T-cell (primary cell): Measurements from ENCODE around the gene FHIT. TPM values are rescaled to one million over a fixed set of nuclear protein-coding genes. Genes with fewer than 3 reads are reported as not detected.

Experiments
- ATAC-seq, 4 experiments: fragments of 200-7000 bp in 3 of 4; fragments of 150-1000 bp in 1 of 4; cut with Tn5 transposase; replicated peaks in 1 of 4; 1 replicate in 3 of 4; 2 replicates in 1 of 4; pipeline ENCODE4 v1.10.0; 2021; ENCODE audit warnings: moderate library complexity in 3 of 4, mild to moderate bottlenecking in 2 of 4, moderate number of reproducible peaks in 1 of 4
- CTCF ChIA-PET, 2 donors: fragments of 300-600 bp; sonication (Branson Sonifier 250); formaldehyde crosslinking; loops; one replicate each; lab custom pipeline; 2022; ENCODE audit warnings: antibody characterized with exemption in 2 of 2; lab: Charles Lee
- POLR2A ChIA-PET, 2 donors: fragments of 300-600 bp; sonication (Branson Sonifier 250); formaldehyde crosslinking; loops; one replicate each; lab custom pipeline; 2022; ENCODE audit warnings: antibody characterized with exemption in 2 of 2; lab: Charles Lee
- DNase-seq, 35 experiments: peaks; one replicate each; pipeline versions ENCODE4 v3.0.0 to v3.0.0-alpha.2; 2013 to 2023
- H3K27ac ChIP-seq: one replicate; pipeline ENCODE4 v1.5.1; 2013; ENCODE audit warnings: low read length
- H3K27me3 ChIP-seq, 2 experiments: replicated peaks in 1 of 2; 1 replicate in 1 of 2; 2 replicates in 1 of 2; pipeline versions ENCODE4 v1.6.1 to v1.7.0; 2013; ENCODE audit warnings: low read length in 1 of 2, mixed read lengths in 1 of 2; ENCODE audit not compliant: control insufficient read depth in 2 of 2, insufficient read depth in 2 of 2; ENCODE audit errors: extremely low read depth in 1 of 2
- H3K36me3 ChIP-seq, 2 donors: 1 replicate in 1 of 2; 2 replicates in 1 of 2; pipeline versions ENCODE4 v1.6.1 to v1.7.0; 2013; ENCODE audit warnings: low read length in 1 of 2; ENCODE audit not compliant: control insufficient read depth in 2 of 2, insufficient read depth in 1 of 2; ENCODE audit errors: extremely low read depth in 1 of 2
- H3K4me1 ChIP-seq, 2 experiments: 1 replicate in 1 of 2; 2 replicates in 1 of 2; pipeline versions ENCODE4 v1.6.1 to v1.7.0; 2013; ENCODE audit warnings: low read length in 2 of 2, mixed read lengths in 1 of 2; ENCODE audit not compliant: insufficient read depth in 2 of 2, control insufficient read depth in 1 of 2; ENCODE audit errors: extremely low read depth in 1 of 2
- H3K4me3 ChIP-seq, 2 donors: 1 replicate in 1 of 2; 2 replicates in 1 of 2; pipeline versions ENCODE4 v1.5.1 to v1.7.0; 2013; ENCODE audit warnings: mild to moderate bottlenecking in 2 of 2, low read length in 1 of 2, moderate library complexity in 1 of 2; ENCODE audit not compliant: control insufficient read depth in 1 of 2; ENCODE audit errors: extremely low read depth in 1 of 2
- H3K9me3 ChIP-seq: 2 replicates; pipeline ENCODE4 v1.7.0; 2013
- H3K27ac Mint-ChIP-seq, 2 donors: one replicate each; pipeline ENCODE4 v1.8.0; 2020 to 2021; ENCODE audit warnings: mild to moderate bottlenecking in 2 of 2, mixed read lengths in 2 of 2
- H3K27me3 Mint-ChIP-seq, 2 donors: one replicate each; pipeline ENCODE4 v1.8.0; 2021 to 2022; ENCODE audit warnings: mixed read lengths in 2 of 2
- H3K36me3 Mint-ChIP-seq: one replicate; pipeline ENCODE4 v1.8.0; 2021; ENCODE audit warnings: mixed read lengths
- H3K4me1 Mint-ChIP-seq, 3 donors: one replicate each; pipeline ENCODE4 v1.8.0; 2020 to 2022; ENCODE audit warnings: mixed read lengths in 3 of 3, mild to moderate bottlenecking in 1 of 3
- H3K4me3 Mint-ChIP-seq, 3 donors: one replicate each; pipeline ENCODE4 v1.8.0; 2020 to 2022; ENCODE audit warnings: mild to moderate bottlenecking in 3 of 3, mixed read lengths in 3 of 3, moderate library complexity in 3 of 3
- H3K9me3 Mint-ChIP-seq, 3 donors: one replicate each; pipeline ENCODE4 v1.8.0; 2020 to 2022; ENCODE audit warnings: mixed read lengths in 3 of 3
- WGBS: methylation state at CpG from one replicate; pipeline ENCODE4 v1.1.5; 2013; ENCODE audit warnings: missing lambda C conversion rate; ENCODE audit not compliant: insufficient coverage; 5-methylcytosine and 5-hydroxymethylcytosine counted together
- total RNA-seq, 35 experiments: library from RNA in 6 of 35; stranded (reverse) in 6 of 35; fragments of 120-200 nt in 1 of 35; gene quantifications; one replicate each; pipeline versions ENCODE4 v1.2.1 to v1.2.4 and lab custom pipeline; 2013 to 2026

The FHIT gene
- total RNA-seq, 5 donors from 2014 or later (not counting 1 experiment from before 2014, with no cell fraction given) = 33.1 to 197 (median 78.3) TPM

- H3K27me3 Mint-ChIP-seq = no peaks in the 10 kb centered on the region
- WGBS = no CpG with 5 or more reads among the region's 6 CpGs
- ATAC-seq (no peak), DNase-seq (no peak)
- Histone ChIP-seq H3K4me1 (peaks cover under 1% of the 10 kb centered on the region in 2 experiments), H3K9me3 (no peaks in the 10 kb centered on the region), H3K27me3 (no peaks in the 10 kb centered on the region), H3K36me3 (no peaks in the 10 kb centered on the region), H3K4me3 (no peak overlapping the region), H3K27ac (no peak overlapping the region)
- H3K9me3 Mint-ChIP-seq = no peaks in the 10 kb centered on the region
- peaks cover 3% of the 10 kb centered on the region for H3K36me3 Mint-ChIP-seq
- H3K4me3 Mint-ChIP-seq = no peak overlapping the region
- ChIA-PET POLR2A (no interaction called here), CTCF (no interaction called here)
- peaks cover 10 to 45% (median 43%) of the 10 kb centered on the region in 3 donors for H3K4me1 Mint-ChIP-seq
- H3K27ac Mint-ChIP-seq = no peak overlapping the region
These were observed 1484.9 kb downstream of the FHIT start for GRCh38 chr3:59766200-59766872.

DNA sequence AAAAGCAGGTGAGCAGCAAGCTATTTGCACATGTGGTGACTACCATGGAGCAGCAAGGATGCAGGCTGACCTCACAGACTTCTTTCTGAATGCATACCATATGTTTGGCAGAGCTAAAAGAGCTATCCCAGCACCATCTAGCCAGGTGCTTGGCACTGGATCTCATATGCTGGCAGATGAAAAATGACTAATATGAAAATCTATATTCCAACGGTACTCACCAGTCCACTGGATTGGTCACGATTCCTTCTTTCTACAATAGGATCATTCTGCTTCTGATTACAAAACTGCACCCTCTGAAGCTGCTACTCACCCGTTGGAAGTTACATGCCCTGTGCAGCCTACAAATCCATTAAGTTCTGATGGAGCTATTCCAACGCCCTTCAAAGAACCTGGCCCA is 1487.1 kb downstream of the FHIT start:
- CTCF ChIA-PET = no interaction called here
- Histone ChIP-seq H3K27ac (no peak overlapping the region), H3K27me3 (no peaks in the 10 kb centered on the region), H3K9me3 (no peaks in the 10 kb centered on the region), H3K4me1 (peaks cover 2 to 5% of the 10 kb centered on the region in 2 experiments), H3K36me3 (no peaks in the 10 kb centered on the region), H3K4me3 (no peak overlapping the region)
- Mint-ChIP-seq H3K27ac (no peak overlapping the region), H3K4me3 (no peak overlapping the region), H3K36me3 (peaks cover 3% of the 10 kb centered on the region), H3K27me3 (no peaks in the 10 kb centered on the region), H3K9me3 (no peaks in the 10 kb centered on the region), H3K4me1 (peaks cover 26 to 59% (median 56%) of the 10 kb centered on the region in 3 donors)
- 84% methylated on average over 3 of the region's 4 CpGs for WGBS
- ATAC-seq = no peak
- no peak for DNase-seq
- POLR2A ChIA-PET = no interaction called here

DNA sequence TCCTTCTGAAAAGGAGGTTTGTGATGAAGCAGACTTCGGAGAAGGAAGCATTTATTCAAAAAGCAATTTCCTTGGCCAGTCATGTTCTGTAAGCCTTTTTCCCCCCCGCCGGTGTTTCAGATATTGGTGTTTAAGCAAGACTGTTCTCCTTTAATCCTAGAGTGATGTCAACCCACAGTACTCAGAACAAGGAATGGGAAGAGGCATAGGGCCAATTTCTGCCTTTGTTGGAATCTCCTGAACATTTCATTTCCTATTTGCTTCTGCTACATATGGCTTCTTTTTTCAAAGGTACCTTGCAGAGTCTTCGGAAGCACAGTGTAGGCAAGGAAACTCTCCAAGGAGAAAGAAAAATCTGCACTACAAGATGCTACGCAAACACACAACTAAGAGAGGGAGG is 1488.3 kb downstream of the FHIT start:
- H3K27ac ChIP-seq = no peak overlapping the region
- WGBS = 100% methylated on average over 1 of the region's 5 CpGs
- H3K4me1 ChIP-seq = peaks cover 3 to 5% of the 10 kb centered on the region in 2 experiments
- H3K27me3 Mint-ChIP-seq = no peaks in the 10 kb centered on the region
- H3K9me3 Mint-ChIP-seq = no peaks in the 10 kb centered on the region
- H3K27me3 ChIP-seq = no peaks in the 10 kb centered on the region
- H3K36me3 ChIP-seq = no peaks in the 10 kb centered on the region
- ChIA-PET CTCF (no interaction called here), POLR2A (no interaction called here)
- H3K4me1 Mint-ChIP-seq = peaks cover 36 to 68% (median 68%) of the 10 kb centered on the region in 3 donors
- ATAC-seq (no peak), DNase-seq (no peak)
- no peak overlapping the region for H3K4me3 Mint-ChIP-seq
- no peaks in the 10 kb centered on the region for H3K9me3 ChIP-seq
- H3K27ac Mint-ChIP-seq = no peak overlapping the region
- no peak overlapping the region for H3K4me3 ChIP-seq
- no peaks in the 10 kb centered on the region for H3K36me3 Mint-ChIP-seq

DNA sequence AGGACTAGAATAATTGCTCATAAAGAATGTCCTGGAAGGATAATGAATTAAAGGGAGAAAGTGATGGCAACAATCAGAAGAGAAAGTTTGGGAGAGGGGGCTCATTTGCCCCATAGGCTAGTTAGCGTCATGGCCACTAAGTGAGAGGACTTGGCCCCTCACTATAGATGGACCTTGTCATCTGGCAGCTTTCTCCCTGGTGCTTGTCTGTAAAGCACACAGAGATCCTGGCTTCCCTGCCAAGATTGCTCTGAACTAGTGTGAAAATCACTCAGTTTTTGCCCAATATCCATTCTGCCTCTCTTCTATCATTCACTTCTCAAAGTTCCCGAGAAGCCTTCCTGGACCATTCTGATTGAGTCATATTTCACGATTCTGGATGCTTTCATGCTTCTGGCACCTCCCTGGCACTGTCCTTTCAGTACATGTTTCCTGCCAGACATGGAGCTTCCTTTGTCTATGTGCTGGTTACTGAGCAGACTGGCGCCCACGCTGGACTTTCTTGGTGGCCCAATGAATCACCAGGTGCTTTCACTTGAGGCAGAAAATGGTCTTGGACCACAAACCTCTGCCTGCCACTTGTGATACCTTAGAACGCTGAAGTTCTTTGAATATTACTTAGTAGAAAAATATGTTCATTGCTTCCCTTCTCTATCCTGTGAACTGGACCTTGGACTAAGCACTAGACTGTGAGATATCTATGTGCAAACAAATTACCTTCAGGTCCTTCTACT is 1491.8 kb downstream of the FHIT start:
- H3K27me3 Mint-ChIP-seq = no peaks in the 10 kb centered on the region
- POLR2A ChIA-PET = no interaction called here
- WGBS = 83% methylated on average over 4 of the region's 6 CpGs
- H3K4me1 Mint-ChIP-seq = peaks cover 62 to 90% (median 87%) of the 10 kb centered on the region in 3 donors
- H3K36me3 ChIP-seq = no peaks in the 10 kb centered on the region
- no peak overlapping the region for H3K27ac Mint-ChIP-seq
- CTCF ChIA-PET = no interaction called here
- H3K36me3 Mint-ChIP-seq = no peaks in the 10 kb centered on the region
- H3K4me3 ChIP-seq = no peak overlapping the region
- no peaks in the 10 kb centered on the region for H3K9me3 Mint-ChIP-seq
- H3K4me3 Mint-ChIP-seq = no peak overlapping the region
- H3K4me1 ChIP-seq = peaks cover 9 to 33% of the 10 kb centered on the region in 2 experiments
- H3K27ac ChIP-seq = no peak overlapping the region
- no peak for DNase-seq
- no peaks in the 10 kb centered on the region for H3K27me3 ChIP-seq
- ATAC-seq = no peak
- H3K9me3 ChIP-seq = no peaks in the 10 kb centered on the region

GRCh38 chr3:59758672-59759071 is 1492.6 kb downstream of the FHIT start:
- Histone ChIP-seq H3K4me1 (peaks cover 13 to 41% of the 10 kb centered on the region in 2 experiments), H3K4me3 (no peak overlapping the region), H3K27ac (no peak overlapping the region), H3K27me3 (no peaks in the 10 kb centered on the region), H3K9me3 (no peaks in the 10 kb centered on the region), H3K36me3 (no peaks in the 10 kb centered on the region)
- 73% methylated on average over 1 of the region's 1 CpG for WGBS
- peaks cover 70 to 95% (median 92%) of the 10 kb centered on the region in 3 donors for H3K4me1 Mint-ChIP-seq
- DNase-seq (no peak), ATAC-seq (no peak)
- CTCF ChIA-PET = no interaction called here
- no peaks in the 10 kb centered on the region for H3K27me3 Mint-ChIP-seq
- no peak overlapping the region for H3K4me3 Mint-ChIP-seq
- POLR2A ChIA-PET = no interaction called here
- H3K36me3 Mint-ChIP-seq = no peaks in the 10 kb centered on the region
- peak overlapping the region in 1 of 2 donors; percentile 6 for H3K27ac Mint-ChIP-seq
- no peaks in the 10 kb centered on the region for H3K9me3 Mint-ChIP-seq

DNA sequence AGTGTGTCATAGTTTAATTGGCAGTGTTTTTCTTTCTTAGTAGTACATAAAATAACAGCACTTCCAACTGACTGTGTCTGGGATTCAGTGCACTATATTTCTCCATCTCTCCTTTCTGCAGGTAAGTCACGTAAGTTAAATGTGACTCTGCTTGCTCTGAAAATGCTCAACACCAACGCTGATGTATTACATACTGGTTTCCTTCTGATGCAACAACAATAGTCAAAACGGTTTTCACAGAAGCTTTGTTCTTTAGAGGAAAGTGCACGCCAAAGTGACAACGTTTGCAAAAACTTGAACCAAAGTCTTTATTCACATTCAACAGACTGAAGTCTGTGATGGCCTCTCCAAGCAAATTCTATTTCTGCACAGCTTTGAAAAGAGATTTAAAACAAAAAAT is 1494.3 kb downstream of the FHIT start:
- Histone ChIP-seq H3K36me3 (peaks cover 0 to 2% of the 10 kb centered on the region in 2 donors), H3K9me3 (no peaks in the 10 kb centered on the region), H3K27me3 (no peaks in the 10 kb centered on the region), H3K27ac (no peak overlapping the region), H3K4me1 (peaks cover 13 to 50% of the 10 kb centered on the region in 2 experiments), H3K4me3 (no peak overlapping the region)
- H3K36me3 Mint-ChIP-seq = peaks cover under 1% of the 10 kb centered on the region
- ChIA-PET POLR2A (no interaction called here), CTCF (no interaction called here)
- no peak overlapping the region for H3K27ac Mint-ChIP-seq
- H3K27me3 Mint-ChIP-seq = no peaks in the 10 kb centered on the region
- ATAC-seq = peak in 1 of 4 experiments; percentile 26
- no peaks in the 10 kb centered on the region for H3K9me3 Mint-ChIP-seq
- H3K4me3 Mint-ChIP-seq = no peak overlapping the region
- peaks cover 78 to 91% (median 87%) of the 10 kb centered on the region in 3 donors for H3K4me1 Mint-ChIP-seq
- DNase-seq = no peak
- 40% methylated on average over 3 of the region's 5 CpGs for WGBS
